COR-L47 (cell line): ENCODE data around the gene MSGN1.
A peak's percentile ranks its signal among the peaks of the same experiment; 100 is the strongest.
"Not testable (repeated sequence)": the region's sequence is repeated elsewhere in the genome, so short reads cannot be mapped to it uniquely, and the experiment has no call there.

Experiments
- DNase-seq: peaks from one replicate; lab custom pipeline; 2025; lab: John Stamatoyannopoulos, UW

The MSGN1 gene

GRCh38 chr2:17805717-17806363 is 10.4 kb upstream of the MSGN1 start:
- no peak for DNase-seq

- no peak for DNase-seq
Measured at GRCh38 chr2:17813010-17813741, 3.1 kb upstream of the MSGN1 start.

GRCh38 chr2:17813742-17814473 is 2.4 kb upstream of the MSGN1 start:
- DNase-seq: no peak

- no peak for DNase-seq
Measured at GRCh38 chr2:17814601-17815000, 1.7 kb upstream of the MSGN1 start.

DNA sequence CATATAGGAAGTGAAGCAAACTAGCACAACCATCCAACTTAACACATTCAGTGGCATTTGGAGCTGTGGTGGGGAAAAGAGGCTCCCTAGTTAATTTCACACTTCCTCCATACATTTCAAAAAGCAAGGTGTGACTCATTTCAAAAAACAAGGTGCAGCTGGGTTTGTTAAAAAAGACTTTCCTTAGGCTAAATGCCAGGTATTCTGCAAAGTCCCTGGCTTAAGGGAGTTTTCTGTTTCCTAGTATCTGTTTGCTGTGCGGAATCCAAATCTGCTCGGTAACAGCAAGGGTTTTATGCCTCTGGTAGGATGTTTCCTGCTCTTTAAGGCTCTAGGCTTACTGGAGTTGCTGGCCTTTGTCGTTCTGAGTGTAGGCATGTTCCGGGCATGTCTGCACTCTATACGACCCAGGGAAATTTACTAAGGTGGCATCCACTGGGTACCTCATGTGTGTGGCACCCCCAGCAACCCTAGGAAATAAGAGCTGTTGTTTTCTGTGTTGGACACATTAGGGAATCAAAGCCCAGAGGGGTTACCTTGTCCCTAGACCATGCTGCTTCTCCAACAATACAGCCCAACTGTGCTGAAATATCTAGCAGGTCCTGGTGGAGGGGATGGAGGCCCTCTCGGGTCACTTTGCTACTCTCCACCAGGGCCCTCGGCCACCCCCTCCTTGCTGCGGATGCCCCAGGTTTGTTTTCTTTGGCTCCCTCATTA is 634 bp upstream of the MSGN1 start:
- DNase-seq: no peak

DNA sequence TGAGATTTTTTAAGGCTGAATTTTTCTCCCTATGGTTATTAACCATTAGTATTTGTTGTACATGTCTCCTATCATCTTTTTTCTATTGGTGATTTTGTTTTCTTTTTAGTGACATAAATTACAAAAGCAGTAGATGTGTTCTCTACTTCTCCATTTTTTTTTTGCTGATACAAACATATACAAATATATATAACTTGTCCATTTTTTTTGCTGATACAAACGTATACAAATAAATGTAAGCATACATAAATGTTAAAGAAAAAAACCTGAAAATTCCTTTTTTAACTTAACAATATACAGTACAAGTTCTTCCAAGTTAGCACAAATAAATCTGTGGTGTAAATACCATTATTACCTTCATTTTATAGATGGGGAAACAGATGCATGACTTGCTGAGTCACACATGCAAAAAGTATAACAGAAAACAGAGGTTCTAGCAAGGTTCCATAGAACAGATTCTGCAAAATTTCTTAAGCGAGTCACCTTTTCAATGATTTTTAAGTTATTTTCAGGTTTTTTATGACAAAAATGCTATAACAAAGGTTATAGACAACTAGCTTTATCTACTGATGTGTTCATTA is 2.1 kb downstream of the MSGN1 start:
- no peak for DNase-seq

- no peak for DNase-seq
Measured at GRCh38 chr2:17821080-17821479, 4.8 kb downstream of the MSGN1 start.

- no peak for DNase-seq
Measured at GRCh38 chr2:17821535-17822444, 5.5 kb downstream of the MSGN1 start.

DNA sequence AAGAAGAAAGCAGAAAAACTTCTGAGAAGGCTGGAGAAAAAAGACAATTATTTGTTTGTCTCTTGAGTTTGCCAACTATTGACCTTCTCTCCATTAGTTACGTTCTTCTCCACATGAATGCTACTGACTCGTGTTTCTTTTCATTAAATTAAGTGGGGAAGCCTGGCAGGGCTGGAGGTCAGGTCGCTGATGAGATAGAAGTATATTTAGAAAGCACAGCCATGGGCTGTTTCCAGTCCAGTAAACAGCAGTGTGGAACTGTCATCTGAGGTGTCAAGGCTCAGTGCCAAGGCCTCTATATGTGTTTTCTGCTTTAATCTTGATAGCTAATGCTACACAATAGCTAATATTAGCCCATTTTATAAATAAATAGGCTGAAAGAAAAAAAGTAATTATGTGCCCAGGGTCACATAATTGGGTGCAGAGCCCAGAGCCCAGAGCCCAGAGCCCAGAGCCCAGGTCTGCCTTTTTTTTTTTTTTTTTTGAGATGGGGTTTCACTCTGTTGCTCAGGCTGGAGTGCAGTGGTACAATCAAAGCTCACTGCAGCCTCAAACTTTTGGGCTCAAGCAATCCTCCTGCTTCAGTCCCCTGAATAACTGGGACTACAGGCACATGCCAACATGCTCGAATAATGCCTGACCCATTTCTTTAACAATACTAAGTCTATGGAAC is 6.3 kb downstream of the MSGN1 start:
- DNase-seq: no peak

GRCh38 chr2:17823646-17824045 is 7.4 kb downstream of the MSGN1 start:
- DNase-seq: not testable (repeated sequence)

DNA sequence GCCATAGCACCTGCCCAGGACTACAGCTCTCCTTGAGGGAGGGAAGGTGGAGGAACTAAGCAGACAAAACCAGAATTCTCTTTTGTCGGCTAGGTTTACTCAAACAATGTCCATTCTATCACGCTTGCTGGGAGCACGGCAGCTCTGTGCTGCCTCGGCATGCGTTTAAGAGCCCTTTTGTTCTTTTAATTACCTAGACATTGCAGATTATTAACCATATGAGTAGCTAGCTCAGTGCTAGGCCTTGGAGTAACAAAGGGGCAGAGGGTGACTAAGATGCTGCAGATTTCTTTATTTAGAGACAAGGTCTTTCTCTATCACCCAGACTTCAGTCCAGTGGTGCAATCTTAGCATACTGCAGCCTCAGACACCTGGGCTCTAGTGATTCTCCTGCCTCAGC is 11.1 kb downstream of the MSGN1 start:
- peak; percentile 34 for DNase-seq

GRCh38 chr2:17827785-17828184 is 11.5 kb downstream of the MSGN1 start:
- no peak for DNase-seq

GRCh38 chr2:17830053-17831034 is 14.1 kb downstream of the MSGN1 start:
- DNase-seq: no peak

DNA sequence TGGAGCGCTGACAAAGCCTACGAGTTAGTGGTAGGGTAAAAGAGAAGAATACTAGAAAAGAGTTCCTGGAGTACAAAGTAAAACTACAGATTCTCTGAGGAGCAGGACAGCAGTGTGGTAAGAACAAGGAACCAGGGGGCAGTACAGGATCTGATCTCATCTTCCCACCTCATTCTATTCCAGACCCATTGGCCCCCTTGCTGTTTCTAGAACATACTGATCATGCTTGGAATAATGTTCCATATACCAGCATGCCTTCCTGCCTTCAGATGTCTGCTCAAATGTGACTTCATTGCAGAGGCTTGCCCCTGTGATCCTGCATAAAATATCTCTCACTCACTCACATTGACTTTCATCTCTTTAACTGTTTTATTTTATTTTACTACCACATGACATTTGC is 19.3 kb downstream of the MSGN1 start:
- DNase-seq: no peak

- DNase-seq: no peak
Measured at GRCh38 chr2:17839959-17840358, 23.7 kb downstream of the MSGN1 start.

- no peak for DNase-seq
Measured at GRCh38 chr2:17843457-17843856, 27.2 kb downstream of the MSGN1 start.

DNA sequence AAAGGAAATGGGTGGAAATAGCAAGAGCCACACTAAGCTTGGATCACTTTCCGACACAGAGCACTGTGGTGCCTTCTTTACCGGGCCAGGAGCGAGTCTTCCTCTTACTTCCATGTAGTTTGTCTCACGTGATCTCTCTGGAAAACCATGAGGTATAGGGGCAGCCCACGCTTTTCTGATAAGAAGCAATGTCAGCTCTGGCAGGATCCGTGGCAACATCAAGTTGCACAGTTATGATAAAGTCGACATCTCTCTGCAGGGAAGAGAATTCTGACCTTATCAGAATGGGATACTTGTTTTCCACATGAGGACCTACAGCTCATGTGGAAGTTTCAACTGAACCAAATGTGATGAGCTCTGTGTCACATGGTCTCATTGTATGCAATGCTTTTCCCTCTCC is 29.5 kb downstream of the MSGN1 start:
- no peak for DNase-seq

GRCh38 chr2:17846676-17847075 is 30.4 kb downstream of the MSGN1 start:
- DNase-seq: no peak

DNA sequence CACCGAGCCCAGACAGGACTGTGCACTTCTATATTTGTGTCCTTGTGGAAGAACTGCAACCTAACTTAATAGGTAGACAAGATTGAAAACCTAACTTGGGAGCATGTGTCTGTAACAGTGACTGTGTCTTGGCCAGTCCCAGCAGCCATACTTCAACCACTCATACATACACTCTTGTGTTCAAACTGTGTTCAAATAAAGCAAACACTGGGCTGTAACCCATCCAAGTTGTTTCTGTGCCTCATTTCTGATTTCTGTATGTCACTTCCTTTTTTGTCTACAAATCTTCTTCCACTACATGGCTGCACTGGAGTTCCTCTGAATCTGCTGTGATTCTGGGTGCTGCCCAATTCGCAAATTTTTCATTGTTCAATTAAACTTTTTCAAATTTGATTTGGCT is 31.0 kb downstream of the MSGN1 start:
- no peak for DNase-seq
